ENCODE measurements around the gene SPTBN5. TPM values are rescaled to one million over a fixed set of nuclear protein-coding genes. Genes with fewer than 3 reads are reported as not detected.

SPTBN5 gene
- total and polyA plus RNA-seq, 4 donors = 1.6 to 3.5 (median 1.9) TPM

DNA sequence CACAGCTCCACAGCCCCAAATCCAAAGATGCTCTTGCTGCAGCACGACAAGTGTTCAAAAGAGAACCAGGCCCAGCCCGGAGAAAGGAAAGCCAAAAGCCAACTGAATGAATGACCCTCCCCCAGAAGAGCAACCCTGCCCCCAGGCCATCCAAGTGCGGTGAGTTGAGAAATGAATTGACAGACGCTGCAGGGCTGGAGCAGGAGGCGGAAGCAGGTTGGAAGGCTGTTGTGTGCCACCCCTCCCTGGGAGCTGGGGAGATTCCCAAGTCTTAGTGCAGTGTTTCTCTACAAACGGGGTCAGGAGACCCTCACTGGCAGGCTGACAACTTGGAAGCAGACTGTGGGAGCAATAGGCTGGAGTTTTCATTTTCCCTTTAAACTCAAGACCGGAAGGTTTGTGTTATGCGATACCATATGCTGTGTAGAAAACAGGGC lies 3.5 kb upstream of the SPTBN5 start:
- H3K4me1 ChIP-seq (ENCODE audit: control insufficient read depth in 5 of 5, insufficient read depth in 5 of 5, low read length in 5 of 5) = peaks cover 0 to 21% (median 10%) of the 10 kb centered on the region in 5 donors
- H3K36me3 ChIP-seq (ENCODE audit: control insufficient read depth in 4 of 4, insufficient read depth in 4 of 4, low read length in 4 of 4) = peaks cover 0 to 26% (median 2%) of the 10 kb centered on the region in 4 donors
- H3K9ac ChIP-seq (ENCODE audit: insufficient read depth in 1 of 2, low read length in 2 of 2) = no peak overlapping the region
- H3K9me3 ChIP-seq (ENCODE audit: control insufficient read depth in 4 of 4, insufficient read depth in 3 of 4, low read length in 3 of 4) = no peaks in the 10 kb centered on the region
- DNase-seq (peak; percentile 63 to 88 (median 82)), ATAC-seq (ENCODE audit: insufficient read depth, low FRiP score) (no peak)
- no peaks in the 10 kb centered on the region for H3K27me3 ChIP-seq (ENCODE audit: control insufficient read depth in 3 of 3, insufficient read depth in 3 of 3, low read length in 2 of 3)
- H3K4me3 ChIP-seq = no peak overlapping the region
- peak overlapping the region in 1 of 2 donors; percentile 6 for H3K27ac ChIP-seq (ENCODE audit: low read depth in 1 of 2, low read length in 1 of 2)
- WGBS, 2 donors = 73 to 75% methylated on average over 8 of the region's 8 CpGs
- TF ChIP-seq, protein P1, sequence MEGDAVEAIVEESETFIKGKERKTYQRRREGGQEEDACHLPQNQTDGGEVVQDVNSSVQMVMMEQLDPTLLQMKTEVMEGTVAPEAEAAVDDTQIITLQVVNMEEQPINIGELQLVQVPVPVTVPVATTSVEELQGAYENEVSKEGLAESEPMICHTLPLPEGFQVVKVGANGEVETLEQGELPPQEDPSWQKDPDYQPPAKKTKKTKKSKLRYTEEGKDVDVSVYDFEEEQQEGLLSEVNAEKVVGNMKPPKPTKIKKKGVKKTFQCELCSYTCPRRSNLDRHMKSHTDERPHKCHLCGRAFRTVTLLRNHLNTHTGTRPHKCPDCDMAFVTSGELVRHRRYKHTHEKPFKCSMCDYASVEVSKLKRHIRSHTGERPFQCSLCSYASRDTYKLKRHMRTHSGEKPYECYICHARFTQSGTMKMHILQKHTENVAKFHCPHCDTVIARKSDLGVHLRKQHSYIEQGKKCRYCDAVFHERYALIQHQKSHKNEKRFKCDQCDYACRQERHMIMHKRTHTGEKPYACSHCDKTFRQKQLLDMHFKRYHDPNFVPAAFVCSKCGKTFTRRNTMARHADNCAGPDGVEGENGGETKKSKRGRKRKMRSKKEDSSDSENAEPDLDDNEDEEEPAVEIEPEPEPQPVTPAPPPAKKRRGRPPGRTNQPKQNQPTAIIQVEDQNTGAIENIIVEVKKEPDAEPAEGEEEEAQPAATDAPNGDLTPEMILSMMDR (IDR thresholded peaks at IDR 0.05; ENCODE audit: control extremely low read depth, extremely low read depth) = no peak

DNA sequence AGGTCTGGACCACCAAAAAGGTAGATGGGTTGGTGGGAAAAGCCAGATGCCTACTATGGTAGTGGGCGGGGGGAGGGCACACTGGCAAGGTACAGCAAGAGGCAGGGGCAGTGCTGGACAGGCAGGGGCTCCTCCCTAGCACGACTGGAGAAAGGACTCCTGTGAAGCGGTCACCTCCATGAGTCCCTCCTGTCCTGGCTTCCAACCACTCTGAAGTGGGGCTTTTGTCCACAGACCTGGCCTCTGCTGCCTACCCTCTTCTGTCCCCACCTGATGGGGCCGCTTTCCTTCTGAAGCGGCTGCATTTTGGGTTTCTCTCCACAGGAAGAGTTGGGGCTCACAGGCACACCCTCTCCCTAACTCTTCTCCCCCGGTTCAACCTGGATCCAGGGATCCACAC lies 2.7 kb upstream of the SPTBN5 start:
- 89 to 98% methylated on average over 6 of the region's 6 CpGs for WGBS, 2 donors
- Histone ChIP-seq H3K27me3 (ENCODE audit: control insufficient read depth in 3 of 3, insufficient read depth in 3 of 3, low read length in 2 of 3) (no peaks in the 10 kb centered on the region), H3K9me3 (ENCODE audit: control insufficient read depth in 4 of 4, insufficient read depth in 3 of 4, low read length in 3 of 4) (no peaks in the 10 kb centered on the region), H3K36me3 (ENCODE audit: control insufficient read depth in 4 of 4, insufficient read depth in 4 of 4, low read length in 4 of 4) (peaks cover 0 to 24% (median 2%) of the 10 kb centered on the region in 4 donors), H3K9ac (ENCODE audit: insufficient read depth in 1 of 2, low read length in 2 of 2) (no peak overlapping the region), H3K4me3 (no peak overlapping the region), H3K4me1 (ENCODE audit: control insufficient read depth in 5 of 5, insufficient read depth in 5 of 5, low read length in 5 of 5) (peaks cover 0 to 21% (median 10%) of the 10 kb centered on the region in 5 donors), H3K27ac (ENCODE audit: low read depth in 1 of 2, low read length in 1 of 2) (peak overlapping the region in 1 of 2 donors; percentile 15)
- DNase-seq = no peak
- TF ChIP-seq, protein P1 (IDR thresholded peaks at IDR 0.05; ENCODE audit: control extremely low read depth, extremely low read depth) = no peak
- ATAC-seq (ENCODE audit: insufficient read depth, low FRiP score) = no peak

GRCh38 chr15:41895957-41896356 lies 2.1 kb upstream of the SPTBN5 start:
- peaks cover 0 to 21% (median 10%) of the 10 kb centered on the region in 5 donors for H3K4me1 ChIP-seq (ENCODE audit: control insufficient read depth in 5 of 5, insufficient read depth in 5 of 5, low read length in 5 of 5)
- WGBS, 2 donors = 98% methylated on average over 1 of the region's 1 CpG

More at GRCh38 chr15:41895957-41896356, 2.1 kb upstream of the SPTBN5 start:
- Histone ChIP-seq H3K9ac (ENCODE audit: insufficient read depth in 1 of 2, low read length in 2 of 2) (no peak overlapping the region), H3K27me3 (ENCODE audit: control insufficient read depth in 3 of 3, insufficient read depth in 3 of 3, low read length in 2 of 3) (no peaks in the 10 kb centered on the region), H3K4me3 (no peak overlapping the region), H3K27ac (ENCODE audit: low read depth in 1 of 2, low read length in 1 of 2) (no peak overlapping the region), H3K36me3 (ENCODE audit: control insufficient read depth in 4 of 4, insufficient read depth in 4 of 4, low read length in 4 of 4) (peaks cover 0 to 22% (median 2%) of the 10 kb centered on the region in 4 donors), H3K9me3 (ENCODE audit: control insufficient read depth in 4 of 4, insufficient read depth in 3 of 4, low read length in 3 of 4) (no peaks in the 10 kb centered on the region)
- TF ChIP-seq, protein P1 (IDR thresholded peaks at IDR 0.05; ENCODE audit: control extremely low read depth, extremely low read depth) = no peak
- DNase-seq = no peak
- no peak for ATAC-seq (ENCODE audit: insufficient read depth, low FRiP score)

All from lung (tissue), 12 donors.